GM21515 (cell line): Measurements from ENCODE around the gene FAM156A.
"Not testable (repeated sequence)": the region's sequence is repeated elsewhere in the genome, so short reads cannot be mapped to it uniquely, and the experiment has no call there.

ENCODE experiments used
- ATAC-seq: cut with Tn5 transposase; IDR thresholded peaks from one replicate; pipeline ENCODE4 v1.9.1; 2021; ENCODE audit not compliant: unreplicated experiment

Gene FAM156A

GRCh38 chrX:52966993-52967738, 8.8 kb upstream of the FAM156A start:
- not testable (repeated sequence) for ATAC-seq

- peak; percentile 24 for ATAC-seq
These were observed 643 bp upstream of the FAM156A start for GRCh38 chrX:52958961-52959360.

- ATAC-seq, result not testable (repeated sequence)
These were observed 8.4 kb downstream of the FAM156A start for GRCh38 chrX:52949884-52950283.

GRCh38 chrX:52949325-52949724, 9.0 kb downstream of the FAM156A start:
- ATAC-seq, result not testable (repeated sequence)

GRCh38 chrX:52948265-52948664, 10.1 kb downstream of the FAM156A start:
- ATAC-seq, result not testable (repeated sequence)

GRCh38 chrX:52947501-52947900, 10.8 kb downstream of the FAM156A start:
- not testable (repeated sequence) for ATAC-seq

GRCh38 chrX:52945838-52946494, 12.4 kb downstream of the FAM156A start:
- ATAC-seq, result not testable (repeated sequence)

GRCh38 chrX:52941728-52942127, 16.6 kb downstream of the FAM156A start:
- ATAC-seq, result not testable (repeated sequence)

- not testable (repeated sequence) for ATAC-seq
These were observed 17.6 kb downstream of the FAM156A start for GRCh38 chrX:52940704-52941103.

- peak; percentile 1 for ATAC-seq
These were observed 22.9 kb downstream of the FAM156A start for GRCh38 chrX:52935470-52935784.

- ATAC-seq, result peak; percentile 91
These were observed 23.4 kb downstream of the FAM156A start for GRCh38 chrX:52934704-52935469.

GRCh38 chrX:52933976-52934703, 24.2 kb downstream of the FAM156A start:
- ATAC-seq, result no peak

- no peak for ATAC-seq
These were observed 25.1 kb downstream of the FAM156A start for GRCh38 chrX:52933213-52933612.

- not testable (repeated sequence) for ATAC-seq
These were observed 28.1 kb downstream of the FAM156A start for GRCh38 chrX:52930214-52930613.

- ATAC-seq, result peak; percentile 49
These were observed 34.5 kb downstream of the FAM156A start for GRCh38 chrX:52923781-52924241.

GRCh38 chrX:52914704-52915103, 43.6 kb downstream of the FAM156A start:
- ATAC-seq, result not testable (repeated sequence)

- ATAC-seq, result not testable (repeated sequence)
These were observed 44.6 kb downstream of the FAM156A start for GRCh38 chrX:52913681-52914080.

- not testable (repeated sequence) for ATAC-seq
These were observed 48.9 kb downstream of the FAM156A start for GRCh38 chrX:52909313-52909969.

- not testable (repeated sequence) for ATAC-seq
These were observed 50.4 kb downstream of the FAM156A start for GRCh38 chrX:52907900-52908299.

- not testable (repeated sequence) for ATAC-seq
These were observed 51.2 kb downstream of the FAM156A start for GRCh38 chrX:52907137-52907536.
